ENCODE measurements around the gene CENPX. TPM values are rescaled to one million over a fixed set of nuclear protein-coding genes. Genes with fewer than 3 reads are reported as not detected.

The CENPX gene
- total RNA-seq, 1 donor from 2014 or later, result 38.6 TPM

GRCh38 chr17:82023447-82024241 lies 966 bp upstream of the CENPX start:
- no peak for DNase-seq (ENCODE audit: low read depth in 2 of 2)

GRCh38 chr17:82022981-82023446 lies 336 bp upstream of the CENPX start, which contains the start of gene LRRC45:
LRRC45 (plus strand) TSS chr17:82023305; CDS start chr17:82023644, 339 bp downstream.
- peak; percentile 97 to 100 for DNase-seq (ENCODE audit: low read depth in 2 of 2)

DNA sequence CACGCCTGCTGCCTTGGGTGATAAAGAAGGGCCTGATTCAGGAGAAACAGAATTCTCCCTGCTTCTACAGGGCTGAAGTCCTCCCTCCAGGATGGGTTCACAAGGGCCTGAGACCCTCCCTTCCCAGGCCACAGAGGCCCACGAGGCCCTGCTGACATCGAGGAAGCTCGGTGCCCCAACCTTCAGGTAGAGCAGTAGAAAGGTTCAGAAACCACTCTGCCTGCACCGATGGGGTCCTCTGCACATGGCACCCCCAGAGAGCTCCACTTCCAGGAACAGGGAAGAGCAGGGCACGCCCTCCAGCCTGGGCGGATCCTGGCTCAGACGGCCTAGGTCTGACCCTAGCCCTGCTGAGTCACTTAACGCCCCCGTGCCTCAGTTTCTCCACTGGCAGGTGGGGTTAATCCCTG lies 773 bp downstream of the CENPX start:
- no peak for DNase-seq (ENCODE audit: low read depth in 2 of 2)

DNA sequence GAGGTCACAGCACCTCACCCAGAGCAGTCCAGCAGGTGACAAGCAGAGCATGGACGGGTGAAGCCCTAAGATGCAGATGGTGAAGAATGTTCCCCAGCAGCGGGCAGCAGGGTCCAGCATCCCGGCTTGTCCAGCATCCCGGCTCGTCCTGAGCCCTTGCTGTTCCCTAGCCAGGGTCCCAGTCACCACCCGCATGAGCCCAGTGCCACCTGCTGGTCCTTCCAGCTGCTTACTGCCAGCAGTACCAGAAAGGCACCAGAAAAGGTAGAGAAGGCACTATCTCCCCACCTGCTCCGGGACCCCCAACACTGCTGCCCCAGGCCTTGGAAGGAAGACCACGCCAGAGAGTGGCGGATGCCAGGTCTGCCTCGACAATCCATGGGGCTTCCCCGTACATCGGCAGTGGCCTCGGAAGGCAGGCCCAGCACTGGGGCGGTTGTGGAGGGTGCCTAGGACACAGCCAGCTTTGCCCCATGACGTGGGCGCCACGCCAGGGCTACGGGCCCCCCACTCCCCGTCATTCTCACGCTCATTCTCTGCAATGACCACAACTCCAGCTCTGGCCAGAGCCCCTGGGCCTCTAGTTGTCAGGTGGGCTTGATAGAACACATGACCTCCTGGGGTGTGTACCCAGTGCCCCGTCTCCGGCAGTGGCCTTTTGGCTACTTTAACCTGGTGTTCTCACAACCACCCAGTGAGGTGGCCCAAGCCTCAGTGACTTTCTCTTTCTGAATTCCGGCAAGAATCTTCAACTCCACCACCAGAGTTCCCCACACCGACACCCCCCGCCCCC lies 1.4 kb downstream of the CENPX start:
- DNase-seq (ENCODE audit: low read depth in 2 of 2), result peak; percentile 68 to 78

DNA sequence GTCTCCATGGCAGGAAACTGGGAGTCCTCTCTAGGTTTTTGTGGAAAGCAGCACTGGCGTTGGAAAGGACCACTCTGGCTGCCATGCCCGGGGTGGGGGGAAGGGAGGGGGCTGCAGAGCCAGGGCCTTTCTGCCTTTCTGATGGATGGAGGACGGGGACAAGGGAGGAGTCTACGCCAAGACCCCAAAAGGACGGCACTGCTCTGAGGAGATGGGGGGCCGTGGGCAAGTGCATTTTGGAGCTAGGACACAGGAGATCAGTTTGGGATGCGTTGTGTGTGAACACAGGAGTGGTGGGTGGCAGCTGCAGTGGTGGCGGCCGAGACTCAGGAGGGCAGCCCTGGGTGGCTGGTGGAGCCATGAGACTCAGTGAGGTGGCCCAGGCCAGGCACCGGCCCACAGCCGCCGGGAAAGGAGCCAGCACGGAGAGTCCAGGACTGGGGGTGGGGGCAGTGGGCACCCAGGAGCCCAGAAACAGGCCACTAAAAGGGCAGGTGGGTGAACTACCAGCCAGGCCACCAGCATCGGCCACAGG lies 2.0 kb downstream of the CENPX start:
- DNase-seq (ENCODE audit: low read depth in 2 of 2), result no peak

GRCh38 chr17:82019690-82020571 lies 2.7 kb downstream of the CENPX start:
- peak in 1 of 2 donors; percentile 60 for DNase-seq (ENCODE audit: low read depth in 2 of 2)

GRCh38 chr17:82018989-82019689 lies 3.5 kb downstream of the CENPX start:
- DNase-seq (ENCODE audit: low read depth in 2 of 2), result no peak

- DNase-seq (ENCODE audit: low read depth in 2 of 2), result no peak
These were observed 4.3 kb downstream of the CENPX start for GRCh38 chr17:82018152-82018988.

DNA sequence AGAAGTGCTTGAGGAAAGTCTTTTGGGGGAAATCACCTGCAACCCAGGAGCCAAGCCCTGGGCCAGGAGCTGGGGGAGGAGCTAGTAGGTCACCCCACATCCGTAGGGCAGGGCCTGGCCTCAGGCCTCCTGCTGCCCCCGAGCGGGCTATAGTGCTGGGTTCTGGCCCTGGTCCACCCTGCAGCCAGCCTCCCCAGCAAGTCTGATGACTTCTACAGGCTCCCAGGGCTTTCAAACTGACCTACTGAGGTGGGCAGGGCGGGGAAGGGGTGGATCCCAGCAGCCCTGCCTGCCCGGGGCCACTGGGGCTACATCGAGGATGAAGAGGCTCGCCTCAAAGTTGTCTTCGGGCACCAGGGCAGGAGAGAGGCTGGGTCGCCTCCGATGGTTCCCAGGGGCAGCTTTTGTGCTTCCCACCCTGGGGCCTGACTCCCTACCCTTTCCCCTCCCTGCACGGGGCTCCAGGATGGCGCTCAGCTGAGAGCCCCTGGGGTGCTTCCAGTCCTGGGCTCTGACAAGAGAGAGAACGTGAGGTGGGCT lies 5.0 kb downstream of the CENPX start:
- no peak for DNase-seq (ENCODE audit: low read depth in 2 of 2)

GRCh38 chr17:82016875-82017459 lies 5.7 kb downstream of the CENPX start:
- DNase-seq (ENCODE audit: low read depth in 2 of 2), result no peak

DNA sequence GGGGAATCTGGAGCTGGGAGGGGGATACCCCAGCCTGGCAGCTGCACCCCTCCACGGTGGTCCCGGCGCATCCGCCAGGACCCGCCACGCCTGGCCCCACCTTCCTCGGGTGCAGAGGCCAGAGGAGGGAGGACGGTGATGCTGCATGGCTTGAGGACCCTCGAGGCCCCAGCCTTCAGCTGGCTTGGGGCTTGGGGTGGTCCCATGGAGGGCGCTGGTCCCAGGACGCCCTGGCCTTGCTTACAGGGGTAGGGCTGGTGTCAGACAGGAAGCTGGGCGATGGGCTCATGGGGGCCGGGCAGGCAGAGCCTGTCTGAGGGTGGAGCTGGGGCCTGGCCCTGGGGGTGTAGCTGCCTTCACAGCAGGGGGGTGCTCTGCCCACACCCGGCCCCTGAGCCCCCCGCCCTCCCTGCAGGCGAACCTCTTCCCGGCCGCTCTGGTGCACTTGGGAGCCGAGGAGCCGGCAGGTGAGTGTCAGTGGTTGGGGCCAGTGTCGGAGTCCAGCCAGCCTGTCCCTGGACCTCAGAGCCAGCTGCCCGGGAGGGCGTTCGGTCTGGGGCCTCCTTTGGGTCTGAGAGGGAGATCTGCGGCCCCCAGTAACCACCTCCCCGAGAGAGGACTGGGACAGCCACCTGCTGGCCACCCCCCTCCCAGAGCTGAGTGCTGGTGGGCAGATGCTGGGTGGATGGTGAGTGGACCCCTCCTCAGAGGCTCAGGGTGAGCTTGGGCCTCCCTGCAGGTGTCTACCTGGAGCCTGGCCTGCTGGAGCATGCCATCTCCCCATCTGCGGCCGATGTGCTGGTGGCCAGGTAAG lies 6.4 kb downstream of the CENPX start:
- no peak for DNase-seq (ENCODE audit: low read depth in 2 of 2)

- DNase-seq (ENCODE audit: low read depth in 2 of 2), result no peak
These were observed 7.2 kb downstream of the CENPX start for GRCh38 chr17:82015311-82015971.

GRCh38 chr17:82014971-82015310 lies 7.7 kb downstream of the CENPX start:
- DNase-seq (ENCODE audit: low read depth in 2 of 2), result no peak

DNA sequence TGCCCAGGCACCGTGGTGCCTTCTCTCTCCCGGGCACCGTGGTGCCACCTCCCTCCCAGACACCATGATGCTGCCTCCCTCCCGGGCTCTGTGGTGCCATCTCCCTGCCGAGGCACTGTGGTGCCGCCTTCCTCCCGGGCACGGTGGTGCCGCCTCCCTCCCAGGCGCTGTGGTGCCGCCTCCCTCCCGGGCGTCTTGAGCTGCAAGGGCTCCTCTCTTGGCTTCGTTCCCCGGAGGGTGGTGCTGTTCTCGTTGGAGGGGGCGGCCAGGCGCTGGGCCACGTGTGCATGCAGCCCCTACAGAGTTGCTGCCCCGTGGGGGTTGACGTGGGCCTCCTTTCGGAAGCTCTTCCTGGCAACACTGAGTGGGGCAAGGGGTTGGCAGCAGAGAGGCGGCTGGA lies 8.2 kb downstream of the CENPX start:
- no peak for DNase-seq (ENCODE audit: low read depth in 2 of 2)

DNA sequence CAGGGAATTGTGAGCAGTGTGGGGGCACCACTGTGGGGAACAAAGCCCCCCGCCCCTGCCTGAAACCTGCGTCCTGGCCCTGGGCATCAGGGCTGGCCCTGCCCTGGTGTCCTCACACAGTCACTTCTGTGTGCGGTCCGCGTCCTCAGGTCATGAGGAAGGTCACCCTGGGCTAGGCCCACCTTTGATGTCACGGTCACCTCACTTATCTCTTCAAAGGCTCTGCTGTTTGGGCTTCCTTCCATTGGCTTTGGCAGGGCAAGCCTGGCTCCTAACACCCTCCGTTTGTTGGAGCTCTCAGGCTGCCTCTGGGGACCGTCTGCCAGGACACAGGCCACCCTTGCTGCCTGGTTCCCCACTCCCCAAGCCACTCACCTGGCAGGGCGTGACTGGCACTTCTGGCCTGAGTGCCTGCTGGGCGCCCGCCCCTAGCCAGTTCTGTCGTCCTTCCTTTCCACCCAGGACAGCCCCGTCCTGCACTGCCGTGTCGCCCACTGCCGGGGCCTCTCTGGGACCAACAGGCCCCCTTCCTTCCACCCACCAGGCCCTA lies 8.8 kb downstream of the CENPX start:
- DNase-seq (ENCODE audit: low read depth in 2 of 2), result no peak

GRCh38 chr17:82013341-82013740 lies 9.3 kb downstream of the CENPX start:
- no peak for DNase-seq (ENCODE audit: low read depth in 2 of 2)

DNA sequence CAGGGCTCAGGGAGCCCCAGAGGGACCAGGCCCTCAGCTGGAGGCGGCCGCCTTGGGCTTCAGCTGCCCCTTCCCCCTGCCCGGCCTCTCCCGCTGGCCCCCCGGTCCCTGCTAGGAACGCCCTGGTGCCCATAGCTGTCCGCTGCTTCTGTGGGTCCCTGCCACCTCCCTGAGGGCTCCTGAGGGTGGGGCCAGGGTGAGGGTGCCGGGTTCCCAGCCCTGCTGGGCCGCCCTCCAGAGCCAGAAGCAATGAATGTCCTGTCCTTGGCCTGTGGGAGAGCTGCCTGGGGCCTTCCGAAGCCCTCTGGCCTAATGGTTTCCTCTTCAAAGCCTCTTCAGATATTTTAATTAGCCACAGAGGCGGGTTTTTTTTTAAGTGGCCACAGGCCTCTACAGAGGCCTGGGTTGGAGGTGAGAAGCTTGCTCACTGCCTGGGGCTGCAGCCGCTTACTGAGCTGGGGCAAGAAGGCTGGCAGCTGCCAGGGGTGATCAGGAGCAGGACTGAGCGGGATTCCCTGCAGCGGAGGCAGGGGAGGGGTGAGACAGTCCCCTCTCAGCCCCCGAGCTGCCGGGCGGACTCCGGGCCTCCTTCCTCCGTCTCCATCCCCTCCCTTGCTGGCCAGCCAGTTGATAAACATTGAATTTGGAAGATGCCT lies 9.9 kb downstream of the CENPX start:
- no peak for DNase-seq (ENCODE audit: low read depth in 2 of 2)
